H9 (cell line): ENCODE results near the gene ST6GAL1. TPM values are rescaled to one million over a fixed set of nuclear protein-coding genes. Genes with fewer than 3 reads are reported as not detected.

Experiments
- DNase-seq: peaks from one replicate; pipeline ENCODE4 v3.0.0-alpha.2; 2017
- H2AFZ ChIP-seq: one replicate; pipeline ENCODE4 v1.6.1; 2013; ENCODE audit warnings: mild to moderate bottlenecking, low read length, control low read depth, moderate library complexity
- H2AK5ac ChIP-seq: 2 replicates; pipeline ENCODE4 v1.6.1; 2013; ENCODE audit warnings: low read length, control low read depth, mixed read lengths; ENCODE audit not compliant: insufficient read length
- H2BK120ac ChIP-seq: one replicate; pipeline ENCODE4 v1.6.1; 2013; ENCODE audit warnings: low read depth, mild to moderate bottlenecking, low read length, control low read depth, inconsistent platforms; ENCODE audit not compliant: poor library complexity, severe bottlenecking
- H2BK12ac ChIP-seq: 2 replicates; pipeline ENCODE4 v1.6.1; 2013; ENCODE audit warnings: low read length, control low read depth, mixed read lengths, low read depth; ENCODE audit not compliant: insufficient read length
- H2BK15ac ChIP-seq: 2 replicates; pipeline ENCODE4 v1.6.1; 2013; ENCODE audit warnings: low read depth, low read length, control low read depth
- H2BK20ac ChIP-seq: one replicate; pipeline ENCODE4 v1.6.1; 2013; ENCODE audit warnings: low read depth, mild to moderate bottlenecking, low read length, control low read depth, inconsistent platforms; ENCODE audit not compliant: poor library complexity, severe bottlenecking
- H2BK5ac ChIP-seq: 2 replicates; pipeline ENCODE4 v1.6.1; 2013; ENCODE audit warnings: low read length, control low read depth, mixed read lengths; ENCODE audit not compliant: insufficient read length
- H3K14ac ChIP-seq: 2 replicates; pipeline ENCODE4 v1.6.1; 2013; ENCODE audit warnings: low read length, control low read depth; ENCODE audit not compliant: insufficient read depth
- H3K18ac ChIP-seq: 2 replicates; pipeline ENCODE4 v1.6.1; 2013; ENCODE audit warnings: low read depth, mild to moderate bottlenecking, mixed read lengths, low read length, control low read depth; ENCODE audit not compliant: insufficient read length
- H3K23ac ChIP-seq: 2 replicates; pipeline ENCODE4 v1.6.1; 2013; ENCODE audit warnings: low read length, control low read depth, mixed read lengths, low read depth; ENCODE audit not compliant: insufficient read length
- H3K23me2 ChIP-seq: 2 replicates; pipeline ENCODE4 v1.6.1; 2013; ENCODE audit warnings: low read depth, mild to moderate bottlenecking, mixed read lengths, low read length, control low read depth; ENCODE audit not compliant: insufficient read length, poor library complexity, severe bottlenecking
- H3K27ac ChIP-seq: 2 replicates; pipeline ENCODE4 v1.5.1; 2013; ENCODE audit warnings: low read length, control low read depth, mixed read lengths, low read depth; ENCODE audit not compliant: insufficient read length
- H3K27me3 ChIP-seq: 2 replicates; pipeline ENCODE4 v1.6.1; 2013; ENCODE audit warnings: low read length, control low read depth, inconsistent platforms; ENCODE audit not compliant: insufficient read depth
- H3K4ac ChIP-seq: 2 replicates; pipeline ENCODE4 v1.6.1; 2013; ENCODE audit warnings: low read depth, mild to moderate bottlenecking, control low read depth, inconsistent platforms, low read length, moderate library complexity
- H3K4me1 ChIP-seq: 2 replicates; pipeline ENCODE4 v1.6.1; 2013; ENCODE audit warnings: low read length, control low read depth, inconsistent platforms; ENCODE audit not compliant: insufficient read depth
- H3K4me2 ChIP-seq: 2 replicates; pipeline ENCODE4 v1.6.1; 2013; ENCODE audit warnings: low read length, control low read depth, mixed read lengths; ENCODE audit not compliant: insufficient read length, insufficient read depth
- H3K56ac ChIP-seq: 2 replicates; pipeline ENCODE4 v1.6.1; 2013; ENCODE audit warnings: low read depth, mild to moderate bottlenecking, mixed read lengths, low read length, control low read depth; ENCODE audit not compliant: insufficient read length
- H3K79me1 ChIP-seq: 2 replicates; pipeline ENCODE4 v1.6.1; 2013; ENCODE audit warnings: low read depth, mild to moderate bottlenecking, moderate library complexity, low read length, control low read depth, inconsistent platforms; ENCODE audit not compliant: insufficient read depth, poor library complexity, severe bottlenecking
- H3K79me2 ChIP-seq: 2 replicates; pipeline ENCODE4 v1.6.1; 2013; ENCODE audit warnings: low read length, control low read depth, inconsistent platforms; ENCODE audit not compliant: insufficient read depth
- H3K9ac ChIP-seq: 2 replicates; pipeline ENCODE4 v1.6.1; 2013; ENCODE audit warnings: low read length, control low read depth, mixed read lengths; ENCODE audit not compliant: insufficient read length; ENCODE audit errors: extremely low read depth
- H3K9me3 ChIP-seq: one replicate; pipeline ENCODE4 v1.6.1; 2013; ENCODE audit warnings: low read depth, low read length, inconsistent platforms; ENCODE audit not compliant: control insufficient read depth
- H3T11ph ChIP-seq: one replicate; pipeline ENCODE4 v1.6.1; 2013; ENCODE audit warnings: mild to moderate bottlenecking, low read length, control low read depth, inconsistent platforms
- H4K20me1 ChIP-seq: one replicate; pipeline ENCODE4 v1.6.1; 2013; ENCODE audit not compliant: control insufficient read depth, insufficient read length, insufficient read depth
- H4K5ac ChIP-seq: 2 replicates; pipeline ENCODE4 v1.6.1; 2013; ENCODE audit warnings: low read depth, mild to moderate bottlenecking, mixed read lengths, low read length, control low read depth; ENCODE audit not compliant: insufficient read length
- H4K8ac ChIP-seq: replicated peaks from 2 replicates; pipeline ENCODE4 v1.6.1; 2013; ENCODE audit warnings: low read length, control low read depth, mixed read lengths, low read depth; ENCODE audit not compliant: insufficient read length
- H4K91ac ChIP-seq: 2 replicates; pipeline ENCODE4 v1.6.1; 2013; ENCODE audit warnings: low read depth, mild to moderate bottlenecking, moderate library complexity, mixed read lengths, low read length, control low read depth; ENCODE audit not compliant: insufficient read length
- H3K27ac Mint-ChIP-seq, 3 experiments: 2 replicates in 2 of 3; 3 replicates in 1 of 3; pipeline ENCODE4 v1.8.0; 2020 to 2021; ENCODE audit warnings: mixed read lengths in 3 of 3, mild to moderate bottlenecking in 1 of 3, moderate library complexity in 1 of 3
- H3K27me3 Mint-ChIP-seq: 2 replicates; pipeline ENCODE4 v1.8.0; 2021; ENCODE audit warnings: low read depth, mild to moderate bottlenecking, moderate library complexity, mixed read lengths
- H3K36me3 Mint-ChIP-seq, 3 experiments: 2 replicates in 2 of 3; 3 replicates in 1 of 3; pipeline ENCODE4 v1.8.0; 2020 to 2021; ENCODE audit warnings: low read depth in 3 of 3, mixed read lengths in 3 of 3; ENCODE audit not compliant: insufficient read depth in 1 of 3
- H3K4me1 Mint-ChIP-seq, 2 experiments: 2 replicates each; pipeline ENCODE4 v1.8.0; 2020; ENCODE audit warnings: mixed read lengths in 2 of 2
- H3K4me3 Mint-ChIP-seq, 2 experiments: 2 replicates in 1 of 2; 3 replicates in 1 of 2; pipeline ENCODE4 v1.8.0; 2020 to 2021; ENCODE audit warnings: mild to moderate bottlenecking in 2 of 2, mixed read lengths in 2 of 2, moderate library complexity in 1 of 2
- H3K9me3 Mint-ChIP-seq, 2 experiments: 2 replicates in 1 of 2; 3 replicates in 1 of 2; pipeline ENCODE4 v1.8.0; 2020; ENCODE audit warnings: mild to moderate bottlenecking in 2 of 2, mixed read lengths in 2 of 2, moderate library complexity in 1 of 2
- WGBS: extraction: QIAGEN DNeasy Blood & Tissue Kit; methylation state at CpG from one replicate; pipeline ENCODE4 v1.1.7; 2013; ENCODE audit warnings: missing lambda C conversion rate, low lambda C conversion rate, mixed read lengths; ENCODE audit not compliant: insufficient read length; ENCODE audit errors: extremely low coverage; 5-methylcytosine and 5-hydroxymethylcytosine counted together
- total RNA-seq: library from RNA; stranded (reverse); gene quantifications from 2 replicates; pipeline ENCODE4 v1.2.1, GENCODE V29; 2021
- TF ChIP-seq, protein P1 (sequence below): fragments of 200-600 bp; sonication (generic); conservative IDR thresholded peaks from 3 replicates; pipeline ENCODE4 v1.8.0; 2021; ENCODE audit warnings: antibody characterized with exemption, mild to moderate bottlenecking

The ST6GAL1 gene
- total RNA-seq, 1 experiment from 2014 or later, result 139 TPM

DNA sequence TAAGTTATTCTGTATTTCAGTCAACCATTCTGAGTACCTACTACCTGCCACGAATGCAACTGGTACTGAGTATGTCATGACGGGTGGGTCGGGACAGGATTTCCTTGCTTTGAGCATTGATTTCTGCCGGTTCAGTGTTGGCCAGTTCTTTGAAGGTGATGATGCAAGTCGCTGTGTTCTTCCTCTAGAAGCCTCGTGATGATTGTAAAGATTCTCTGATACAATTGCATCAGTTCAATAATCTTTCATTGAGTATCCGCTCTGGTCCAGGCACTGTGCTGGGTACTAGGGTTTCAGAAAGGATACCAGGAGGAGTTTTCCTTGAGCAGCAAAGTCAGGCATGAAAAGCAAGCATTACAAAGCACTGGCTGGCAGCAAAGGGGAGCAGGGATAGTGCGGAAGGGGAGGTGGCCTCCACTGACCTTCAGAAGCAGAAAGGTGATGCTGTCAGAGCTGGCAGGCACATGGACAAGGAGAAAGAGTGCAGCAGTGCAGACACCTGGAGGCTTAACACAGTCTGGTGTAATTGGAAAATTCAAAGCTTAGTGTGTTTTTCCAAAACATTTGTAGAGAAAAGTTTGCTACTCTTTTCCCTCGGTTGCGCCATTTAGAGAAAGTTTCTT, 108.9 kb downstream of the ST6GAL1 start:
- H2BK15ac ChIP-seq, result no peak overlapping the region
- no peaks in the 10 kb centered on the region for H3K23me2 ChIP-seq
- no peak overlapping the region for H2BK120ac ChIP-seq
- H3K18ac ChIP-seq, result no peak overlapping the region
- H3T11ph ChIP-seq, result no peak overlapping the region
- no peak overlapping the region for H2BK5ac ChIP-seq
- WGBS, result no CpG with 5 or more reads among the region's 10 CpGs
- no peak overlapping the region for H3K56ac ChIP-seq
- H3K4me2 ChIP-seq, result no peak overlapping the region
- no peak overlapping the region for H3K4me3 Mint-ChIP-seq
- no peaks in the 10 kb centered on the region for H3K27me3 Mint-ChIP-seq
- no peak overlapping the region for H3K14ac ChIP-seq
- no peaks in the 10 kb centered on the region for H3K4me1 Mint-ChIP-seq
- H2AFZ ChIP-seq, result no peak overlapping the region
- no peak overlapping the region for H3K23ac ChIP-seq
- peaks cover 12% of the 10 kb centered on the region in 2 experiments for H3K9me3 Mint-ChIP-seq
- TF ChIP-seq, protein P1, sequence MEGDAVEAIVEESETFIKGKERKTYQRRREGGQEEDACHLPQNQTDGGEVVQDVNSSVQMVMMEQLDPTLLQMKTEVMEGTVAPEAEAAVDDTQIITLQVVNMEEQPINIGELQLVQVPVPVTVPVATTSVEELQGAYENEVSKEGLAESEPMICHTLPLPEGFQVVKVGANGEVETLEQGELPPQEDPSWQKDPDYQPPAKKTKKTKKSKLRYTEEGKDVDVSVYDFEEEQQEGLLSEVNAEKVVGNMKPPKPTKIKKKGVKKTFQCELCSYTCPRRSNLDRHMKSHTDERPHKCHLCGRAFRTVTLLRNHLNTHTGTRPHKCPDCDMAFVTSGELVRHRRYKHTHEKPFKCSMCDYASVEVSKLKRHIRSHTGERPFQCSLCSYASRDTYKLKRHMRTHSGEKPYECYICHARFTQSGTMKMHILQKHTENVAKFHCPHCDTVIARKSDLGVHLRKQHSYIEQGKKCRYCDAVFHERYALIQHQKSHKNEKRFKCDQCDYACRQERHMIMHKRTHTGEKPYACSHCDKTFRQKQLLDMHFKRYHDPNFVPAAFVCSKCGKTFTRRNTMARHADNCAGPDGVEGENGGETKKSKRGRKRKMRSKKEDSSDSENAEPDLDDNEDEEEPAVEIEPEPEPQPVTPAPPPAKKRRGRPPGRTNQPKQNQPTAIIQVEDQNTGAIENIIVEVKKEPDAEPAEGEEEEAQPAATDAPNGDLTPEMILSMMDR, result no peak
- no peak overlapping the region for H3K4ac ChIP-seq
- peaks cover 2% of the 10 kb centered on the region for H3K79me1 ChIP-seq
- H4K8ac ChIP-seq, result no peak overlapping the region
- no peaks in the 10 kb centered on the region for H3K79me2 ChIP-seq
- H3K36me3 Mint-ChIP-seq, result peaks cover 46 to 82% (median 72%) of the 10 kb centered on the region in 3 experiments
- no peaks in the 10 kb centered on the region for H3K27me3 ChIP-seq
- H2BK20ac ChIP-seq, result no peak overlapping the region
- H3K4me1 ChIP-seq, result no peaks in the 10 kb centered on the region
- H3K27ac ChIP-seq, result no peak overlapping the region
- H2BK12ac ChIP-seq, result no peak overlapping the region
- H2AK5ac ChIP-seq, result no peak overlapping the region
- H4K20me1 ChIP-seq, result no peaks in the 10 kb centered on the region
- no peak overlapping the region for H3K9ac ChIP-seq
- H3K27ac Mint-ChIP-seq, result peak overlapping the region in 1 of 3 experiments; percentile 57; a peak in 2 of 7 replicates
- DNase-seq, result no peak
- H4K5ac ChIP-seq, result no peak overlapping the region
- no peak overlapping the region for H4K91ac ChIP-seq
- H3K9me3 ChIP-seq, result no peaks in the 10 kb centered on the region
